Astrocyte of the cerebellum (primary cell): ENCODE data around the gene SDE2.

Experiments used
- DNase-seq: peaks from one replicate; pipeline ENCODE4 v3.0.0-alpha.2; 2011; ENCODE audit warnings: low read depth
- H3K4me3 ChIP-seq: 2 replicates; pipeline ENCODE4 v1.5.1; 2011; ENCODE audit warnings: mild to moderate bottlenecking, low read depth, low read length, moderate library complexity
- in situ Hi-C: cut with HindIII; loops from 2 replicates; pipeline ENCODE4 v1.10.0; 2017; ENCODE audit warnings: low sequenced_read_pairs
- TF ChIP-seq, protein P1 (sequence below): IDR thresholded peaks from 2 replicates; pipeline ENCODE4 v1.5.1; 2012; ENCODE audit warnings: low read length, low read depth, moderate library complexity, mild to moderate bottlenecking; ENCODE audit errors: missing control alignments

The SDE2 gene

GRCh38 chr1:226038661-226039060 lies 39.5 kb upstream of the SDE2 start:
- H3K4me3 ChIP-seq: no peak overlapping the region
- in situ Hi-C loops: no loop called here
- DNase-seq: no peak
- TF ChIP-seq, protein P1, sequence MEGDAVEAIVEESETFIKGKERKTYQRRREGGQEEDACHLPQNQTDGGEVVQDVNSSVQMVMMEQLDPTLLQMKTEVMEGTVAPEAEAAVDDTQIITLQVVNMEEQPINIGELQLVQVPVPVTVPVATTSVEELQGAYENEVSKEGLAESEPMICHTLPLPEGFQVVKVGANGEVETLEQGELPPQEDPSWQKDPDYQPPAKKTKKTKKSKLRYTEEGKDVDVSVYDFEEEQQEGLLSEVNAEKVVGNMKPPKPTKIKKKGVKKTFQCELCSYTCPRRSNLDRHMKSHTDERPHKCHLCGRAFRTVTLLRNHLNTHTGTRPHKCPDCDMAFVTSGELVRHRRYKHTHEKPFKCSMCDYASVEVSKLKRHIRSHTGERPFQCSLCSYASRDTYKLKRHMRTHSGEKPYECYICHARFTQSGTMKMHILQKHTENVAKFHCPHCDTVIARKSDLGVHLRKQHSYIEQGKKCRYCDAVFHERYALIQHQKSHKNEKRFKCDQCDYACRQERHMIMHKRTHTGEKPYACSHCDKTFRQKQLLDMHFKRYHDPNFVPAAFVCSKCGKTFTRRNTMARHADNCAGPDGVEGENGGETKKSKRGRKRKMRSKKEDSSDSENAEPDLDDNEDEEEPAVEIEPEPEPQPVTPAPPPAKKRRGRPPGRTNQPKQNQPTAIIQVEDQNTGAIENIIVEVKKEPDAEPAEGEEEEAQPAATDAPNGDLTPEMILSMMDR: no peak

- no peak for DNase-seq
- in situ Hi-C loops: no loop called here
- TF ChIP-seq, protein P1: no peak
- H3K4me3 ChIP-seq: no peak overlapping the region
Observed at GRCh38 chr1:226035915-226036314, 36.8 kb upstream of the SDE2 start.

- no peak overlapping the region for H3K4me3 ChIP-seq
- TF ChIP-seq, protein P1: no peak
- DNase-seq: peak; percentile 98
- in situ Hi-C loops: no loop called here
Observed at GRCh38 chr1:226034482-226034881, 35.3 kb upstream of the SDE2 start.

GRCh38 chr1:226033991-226034390 lies 34.8 kb upstream of the SDE2 start:
- no peak overlapping the region for H3K4me3 ChIP-seq
- no peak for DNase-seq
- in situ Hi-C loops: no loop called here
- TF ChIP-seq, protein P1: no peak

- H3K4me3 ChIP-seq: no peak overlapping the region
- no peak for DNase-seq
- in situ Hi-C loops: no loop called here
- TF ChIP-seq, protein P1: no peak
Observed at GRCh38 chr1:226033582-226033981, 34.4 kb upstream of the SDE2 start.

DNA sequence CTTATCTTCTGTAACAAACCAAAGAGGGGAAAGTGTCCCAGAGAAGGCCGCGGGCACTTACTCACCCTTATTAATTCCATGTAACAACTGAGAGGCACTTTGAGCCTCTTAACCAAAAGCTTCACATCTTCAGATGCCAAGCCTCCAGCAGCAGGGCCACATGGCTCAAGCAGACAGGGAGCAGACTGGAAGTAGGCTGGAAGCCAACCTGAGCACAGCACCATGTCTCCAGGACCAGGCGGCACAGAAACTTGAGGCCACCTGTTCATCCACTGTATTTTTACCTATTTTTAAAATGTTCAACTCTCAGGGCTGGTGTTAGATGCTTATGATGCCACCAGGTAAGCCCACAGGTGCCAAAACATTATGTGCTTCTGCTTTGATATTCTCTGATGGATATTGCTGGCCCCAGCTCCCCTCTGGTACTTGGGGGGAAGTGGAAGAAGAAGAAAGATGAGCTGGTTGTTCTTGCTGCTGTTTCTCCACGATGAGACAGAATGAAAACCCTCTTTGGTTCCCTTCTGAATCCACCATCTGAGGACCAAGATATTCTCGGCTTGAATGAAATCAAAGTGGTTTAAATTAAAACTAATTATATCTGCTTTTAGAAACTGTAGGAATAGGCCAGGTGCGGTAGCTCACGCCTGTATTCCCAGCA lies 30.6 kb upstream of the SDE2 start:
- in situ Hi-C loops: no loop called here
- no peak overlapping the region for H3K4me3 ChIP-seq
- DNase-seq: no peak
- TF ChIP-seq, protein P1: no peak
